GM12874 (cell line): ENCODE data around the gene PPP1R14C.

Source experiments
- CTCF ChIP-seq: IDR thresholded peaks from 2 replicates; pipeline ENCODE4 v1.5.1; 2011; ENCODE audit warnings: low read depth, mild to moderate bottlenecking, control low read depth, low read length, moderate library complexity; ENCODE audit not compliant: insufficient read depth

PPP1R14C gene

GRCh38 chr6:150298676-150299075, 155.8 kb downstream of the PPP1R14C start:
- TF ChIP-seq CTCF, result no peak
